HepG2 (cell line): Measurements from ENCODE around the gene CEBPA. TPM values are rescaled to one million over a fixed set of nuclear protein-coding genes. Genes with fewer than 3 reads are reported as not detected.

Experiments used
- DMAP1 ChIP-seq: IDR thresholded peaks from 2 replicates; pipeline ENCODE4 v1.6.1; 2016
- GABPB1 ChIP-seq: IDR thresholded peaks from 2 replicates; pipeline ENCODE4 v1.6.1; 2016; ENCODE audit warnings: mild to moderate bottlenecking, missing genetic modification reagents, moderate library complexity, missing compliant biosample characterization
- IRF2 ChIP-seq: IDR thresholded peaks from 2 replicates; pipeline ENCODE4 v1.6.1; 2018; ENCODE audit warnings: missing genetic modification reagents, missing compliant biosample characterization
- RARG ChIP-seq: sonication (generic); formaldehyde crosslinking; IDR thresholded peaks from 2 replicates; pipeline ENCODE4 v1.4.0; 2020; ENCODE audit warnings: low read depth, mild to moderate bottlenecking, missing genetic modification reagents
- RNF2 ChIP-seq: fragments of 450-650 bp; conservative IDR thresholded peaks from 2 replicates; pipeline ENCODE4 v1.6.1; 2016; ENCODE audit warnings: low read depth
- SMYD3 ChIP-seq: sonication (generic); formaldehyde crosslinking; IDR thresholded peaks from 2 replicates; pipeline ENCODE4 v1.8.1; 2023; ENCODE audit warnings: mild to moderate bottlenecking, missing genetic modification reagents
- TFDP1 ChIP-seq: IDR thresholded peaks from 2 replicates; pipeline ENCODE4 v1.6.1; 2016; ENCODE audit warnings: missing compliant biosample characterization, missing genetic modification reagents, borderline replicate concordance
- ZNF136 ChIP-seq: sonication (generic); formaldehyde crosslinking; IDR thresholded peaks from 2 replicates; pipeline ENCODE4 v1.8.1; 2022; ENCODE audit warnings: low read depth, mild to moderate bottlenecking, moderate library complexity, missing genetic modification reagents
- ZNF569 ChIP-seq: sonication (generic); formaldehyde crosslinking; IDR thresholded peaks from 2 replicates; pipeline ENCODE4 v1.5.0; 2020; ENCODE audit warnings: mild to moderate bottlenecking, missing genetic modification reagents, moderate library complexity, borderline replicate concordance
- ZNF589 ChIP-seq: sonication (generic); formaldehyde crosslinking; conservative IDR thresholded peaks from 2 replicates; pipeline ENCODE4 v1.8.0; 2022; ENCODE audit warnings: mild to moderate bottlenecking, moderate library complexity, missing genetic modification reagents
- ZNF724P ChIP-seq: sonication (generic); formaldehyde crosslinking; IDR thresholded peaks from 2 replicates; pipeline ENCODE4 v1.8.0; 2022; ENCODE audit warnings: missing genetic modification reagents, borderline replicate concordance
- polyA plus RNA-seq, 8 experiments: library from polyadenylated mRNA; depleted of rRNA in 3 of 8; stranded (reverse) in 7 of 8; unstranded in 1 of 8; fragments of >200 nt; fragmentation: Illumina TruSeq in 4 of 8; extraction: Trizol in 4 of 8; gene quantifications; 2 replicates each; pipeline versions ENCODE4 v1.2.1 to v1.2.3, GENCODE V29; 2011 to 2016; ENCODE audit warnings: low read depth in 4 of 8, missing spikeins in 1 of 8, mixed read lengths in 1 of 8; ENCODE audit not compliant: insufficient read depth in 1 of 8
- total RNA-seq, 5 experiments: library from RNA; depleted of rRNA; stranded (reverse); fragments of >200 nt; fragmentation: Illumina TruSeq; extraction: Trizol; gene quantifications; 2 replicates each; pipeline ENCODE4 v1.2.3, GENCODE V29; 2016; ENCODE audit warnings: low read depth in 1 of 5
- TF ChIP-seq, protein P1 (sequence below): sonication (generic); formaldehyde crosslinking; IDR thresholded peaks from 2 replicates; pipeline ENCODE4 v1.4.0; 2020; ENCODE audit warnings: missing genetic modification reagents, mild to moderate bottlenecking, borderline replicate concordance

The CEBPA gene
- total and polyA plus RNA-seq, 2 of the 13 experiments (the other 11 are each of a cell fraction or from before 2014, with no cell fraction given), result 24.8 to 103 TPM

DNA sequence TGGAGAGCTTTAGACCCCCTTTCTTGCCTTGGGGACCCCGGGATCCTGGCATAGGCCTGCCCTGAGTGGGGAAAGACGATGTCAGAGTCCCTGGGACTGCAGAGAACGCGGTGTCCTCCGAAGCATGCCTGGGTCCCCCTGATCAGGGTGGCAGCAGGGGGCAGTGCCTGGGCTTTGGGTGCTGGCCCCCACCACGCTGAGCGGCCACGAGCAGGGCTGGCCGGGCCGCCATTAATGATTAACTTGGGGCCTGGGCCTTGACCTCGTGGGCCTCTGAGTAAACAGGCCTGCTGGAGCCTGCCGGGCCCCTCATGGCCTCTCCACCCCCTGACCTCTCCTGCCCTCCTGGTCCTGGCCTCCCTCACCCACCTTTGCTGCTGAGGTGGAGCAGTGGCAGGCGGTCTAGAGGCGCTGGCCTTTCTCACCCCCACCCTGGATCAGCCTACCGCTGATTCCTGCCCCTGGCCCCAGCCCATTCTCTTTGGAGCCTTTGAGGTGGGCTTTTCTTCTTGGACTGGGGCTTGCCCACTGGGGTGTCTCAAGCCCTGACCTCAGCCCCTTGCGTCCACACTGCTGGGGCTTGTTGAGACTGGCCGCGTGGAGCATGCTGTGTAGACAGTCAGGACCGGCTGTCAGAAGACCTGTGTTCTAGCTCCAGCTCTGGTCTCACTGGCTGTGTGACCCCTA is 26.3 kb downstream of the CEBPA start (continued):
- TF ChIP-seq TFDP1 (CRISPR knock-in tag) (peak; percentile 64; the same call in 1 of the 2 replicates), ZNF589 (no peak), ZNF724P (0 out of 2 replicates have a peak, but pooled peaks have one; percentile 3), IRF2 (peak; percentile 96), SMYD3 (CRISPR knock-in tag) (peak; percentile 46; the same call in 1 of the 2 replicates), RARG (no peak), RNF2 (0 out of 2 replicates have a peak, but pooled peaks have one; percentile 45), DMAP1 (CRISPR knock-in tag) (peak; percentile 89), GABPB1 (CRISPR knock-in tag) (peak; percentile 84), ZNF136 (0 out of 2 replicates have a peak, but pooled peaks have one; percentile 14), ZNF569 (no peak)
- TF ChIP-seq, protein P1, sequence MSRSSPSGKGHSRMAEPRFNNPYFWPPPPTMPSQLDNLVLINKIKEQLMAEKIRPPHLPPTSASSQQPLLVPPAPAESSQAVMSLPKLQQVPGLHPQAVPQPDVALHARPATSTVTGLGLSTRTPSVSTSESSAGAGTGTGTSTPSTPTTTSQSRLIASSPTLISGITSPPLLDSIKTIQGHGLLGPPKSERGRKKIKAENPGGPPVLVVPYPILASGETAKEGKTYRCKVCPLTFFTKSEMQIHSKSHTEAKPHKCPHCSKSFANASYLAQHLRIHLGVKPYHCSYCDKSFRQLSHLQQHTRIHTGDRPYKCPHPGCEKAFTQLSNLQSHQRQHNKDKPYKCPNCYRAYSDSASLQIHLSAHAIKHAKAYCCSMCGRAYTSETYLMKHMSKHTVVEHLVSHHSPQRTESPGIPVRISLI, result peak; percentile 65; the same call in 1 of the 2 replicates
